ENCODE data around the gene RNF220.

DNA sequence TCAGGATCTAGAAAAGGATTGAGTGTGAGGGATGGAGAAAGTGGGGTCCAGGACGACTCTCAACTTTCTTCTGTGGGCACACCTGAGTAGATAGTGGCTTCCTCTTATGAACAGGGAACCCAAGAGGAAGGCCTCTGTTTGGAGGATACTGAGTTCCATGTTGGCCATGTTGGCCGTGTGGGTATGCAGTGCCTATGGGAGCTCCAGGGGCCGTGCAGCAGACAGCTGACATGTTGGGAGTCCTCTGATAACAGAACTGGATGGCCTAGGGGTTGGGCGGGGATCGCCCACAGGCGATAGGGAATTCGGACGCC lies 226.2 kb downstream of the RNF220 start:
- TF ChIP-seq, protein P1, sequence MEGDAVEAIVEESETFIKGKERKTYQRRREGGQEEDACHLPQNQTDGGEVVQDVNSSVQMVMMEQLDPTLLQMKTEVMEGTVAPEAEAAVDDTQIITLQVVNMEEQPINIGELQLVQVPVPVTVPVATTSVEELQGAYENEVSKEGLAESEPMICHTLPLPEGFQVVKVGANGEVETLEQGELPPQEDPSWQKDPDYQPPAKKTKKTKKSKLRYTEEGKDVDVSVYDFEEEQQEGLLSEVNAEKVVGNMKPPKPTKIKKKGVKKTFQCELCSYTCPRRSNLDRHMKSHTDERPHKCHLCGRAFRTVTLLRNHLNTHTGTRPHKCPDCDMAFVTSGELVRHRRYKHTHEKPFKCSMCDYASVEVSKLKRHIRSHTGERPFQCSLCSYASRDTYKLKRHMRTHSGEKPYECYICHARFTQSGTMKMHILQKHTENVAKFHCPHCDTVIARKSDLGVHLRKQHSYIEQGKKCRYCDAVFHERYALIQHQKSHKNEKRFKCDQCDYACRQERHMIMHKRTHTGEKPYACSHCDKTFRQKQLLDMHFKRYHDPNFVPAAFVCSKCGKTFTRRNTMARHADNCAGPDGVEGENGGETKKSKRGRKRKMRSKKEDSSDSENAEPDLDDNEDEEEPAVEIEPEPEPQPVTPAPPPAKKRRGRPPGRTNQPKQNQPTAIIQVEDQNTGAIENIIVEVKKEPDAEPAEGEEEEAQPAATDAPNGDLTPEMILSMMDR (IDR thresholded peaks at IDR 0.05; ENCODE audit: insufficient read depth, low read depth, low read length), result no peak
- no peak for TF ChIP-seq EZH2 (IDR thresholded peaks at IDR 0.05; ENCODE audit: insufficient read depth, low read length)

All from astrocyte (in vitro differentiated cells and primary cell).